WTC11 (cell line): ENCODE results near the gene C22orf31. TPM values are rescaled to one million over a fixed set of nuclear protein-coding genes. Genes with fewer than 3 reads are reported as not detected.

Source experiments
- ATAC-seq: fragments of 200-7000 bp; cut with Tn5 transposase; 2 replicates; pipeline ENCODE4 v1.10.0; 2021; ENCODE audit warnings: mild to moderate bottlenecking, moderate library complexity
- CTCF ChIA-PET: fragments of 300-600 bp; sonication (Branson Sonifier 250); formaldehyde crosslinking; loops from one replicate; lab custom pipeline; 2021; ENCODE audit warnings: antibody characterized with exemption; lab: Charles Lee
- POLR2A ChIA-PET: fragments of 350-600 bp; sonication (Branson Sonifier 250); formaldehyde crosslinking; loops from one replicate; lab custom pipeline; 2021; ENCODE audit warnings: antibody characterized with exemption; lab: Charles Lee
- DNase-seq: peaks from one replicate; pipeline ENCODE4 v3.0.0; 2021; ENCODE audit warnings: low spot score
- H3K27ac Mint-ChIP-seq: 2 replicates; pipeline ENCODE4 v1.8.0; 2021; ENCODE audit warnings: mixed read lengths
- H3K27me3 Mint-ChIP-seq: 2 replicates; pipeline ENCODE4 v1.8.0; 2021; ENCODE audit warnings: low read depth, mild to moderate bottlenecking, moderate library complexity, mixed read lengths
- H3K36me3 Mint-ChIP-seq: 2 replicates; pipeline ENCODE4 v1.8.0; 2021; ENCODE audit warnings: mixed read lengths
- H3K4me1 Mint-ChIP-seq: 2 replicates; pipeline ENCODE4 v1.8.0; 2022; ENCODE audit warnings: mixed read lengths
- H3K4me3 Mint-ChIP-seq: 2 replicates; pipeline ENCODE4 v1.8.0; 2021; ENCODE audit warnings: mild to moderate bottlenecking, moderate library complexity, mixed read lengths
- H3K9me3 Mint-ChIP-seq: 2 replicates; pipeline ENCODE4 v1.8.0; 2021; ENCODE audit warnings: mixed read lengths
- AR ChIP-seq: fragments of 250-450 bp; sonication (Bioruptor Pico); IDR thresholded peaks from 2 replicates; pipeline ENCODE4 v1.9.0; 2021; ENCODE audit warnings: mild to moderate bottlenecking
- ATF6 ChIP-seq: sonication (generic); formaldehyde crosslinking; IDR thresholded peaks from 2 replicates; pipeline ENCODE4 v1.8.1; 2023; ENCODE audit warnings: mild to moderate bottlenecking, missing genetic modification reagents
- E2F1 ChIP-seq: sonication (generic); formaldehyde crosslinking; IDR thresholded peaks from 2 replicates; pipeline ENCODE4 v1.8.0; 2022; ENCODE audit warnings: mild to moderate bottlenecking, missing genetic modification reagents
- E2F5 ChIP-seq: sonication (generic); formaldehyde crosslinking; IDR thresholded peaks from 2 replicates; pipeline ENCODE4 v1.8.1; 2022; ENCODE audit warnings: mild to moderate bottlenecking, moderate library complexity, missing genetic modification reagents
- GTF2I ChIP-seq: fragments of 250-450 bp; sonication (Bioruptor Pico); conservative IDR thresholded peaks from 2 replicates; pipeline ENCODE4 v1.4.0; 2021; ENCODE audit warnings: mild to moderate bottlenecking
- SMAD3 ChIP-seq: sonication (generic); formaldehyde crosslinking; IDR thresholded peaks from 2 replicates; pipeline ENCODE4 v1.8.0; 2022; ENCODE audit warnings: missing genetic modification reagents, mild to moderate bottlenecking, borderline replicate concordance
- SP1 ChIP-seq: sonication (generic); formaldehyde crosslinking; conservative IDR thresholded peaks from 2 replicates; pipeline ENCODE4 v1.8.1; 2022; ENCODE audit warnings: missing genetic modification reagents
- STAT6 ChIP-seq: sonication (generic); formaldehyde crosslinking; conservative IDR thresholded peaks from 2 replicates; pipeline ENCODE4 v1.8.1; 2023; ENCODE audit warnings: mild to moderate bottlenecking, low read depth, missing genetic modification reagents, moderate library complexity
- TCF7 ChIP-seq: sonication (generic); formaldehyde crosslinking; IDR thresholded peaks from 2 replicates; pipeline ENCODE4 v1.8.0; 2022; ENCODE audit warnings: mild to moderate bottlenecking, low read depth, missing genetic modification reagents, moderate library complexity
- USF2 ChIP-seq: sonication (generic); formaldehyde crosslinking; IDR thresholded peaks from 2 replicates; pipeline ENCODE4 v1.8.1; 2023; ENCODE audit warnings: mild to moderate bottlenecking, missing genetic modification reagents, moderate library complexity
- ZNF121 ChIP-seq: sonication (generic); formaldehyde crosslinking; IDR thresholded peaks from 2 replicates; pipeline ENCODE4 v1.8.0; 2023; ENCODE audit warnings: missing genetic modification reagents
- ZNF138 ChIP-seq: sonication (generic); formaldehyde crosslinking; conservative IDR thresholded peaks from 2 replicates; pipeline ENCODE4 v1.8.1; 2022; ENCODE audit warnings: mild to moderate bottlenecking, moderate library complexity, missing genetic modification reagents
- ZNF317 ChIP-seq: sonication (generic); formaldehyde crosslinking; IDR thresholded peaks from 2 replicates; pipeline ENCODE4 v1.8.1; 2023; ENCODE audit warnings: low read depth, mild to moderate bottlenecking, moderate library complexity, missing genetic modification reagents, borderline replicate concordance
- total RNA-seq: library from RNA; stranded (reverse); gene quantifications from 3 replicates; pipeline ENCODE4 v1.2.3, GENCODE V29; 2021

C22orf31 gene
- total RNA-seq, 1 experiment from 2014 or later = not detected

- Mint-ChIP-seq H3K36me3 (no peaks in the 10 kb centered on the region), H3K27ac (no peak overlapping the region), H3K4me3 (peak overlapping the region; percentile 65), H3K27me3 (peaks cover 65% of the 10 kb centered on the region), H3K4me1 (peaks cover 20% of the 10 kb centered on the region), H3K9me3 (no peaks in the 10 kb centered on the region)
- ATAC-seq = peak; percentile 90
- POLR2A ChIA-PET = no interaction called here
- CTCF ChIA-PET = interaction anchor here (0.5 to 2.5 kb wide), 6 partner anchors 10 to 173 kb away, joined by 4 to 21 read pairs (median 6); partner anchors contain the start of gene C22orf31
- peak; percentile 99 for DNase-seq
- TF ChIP-seq GTF2I = peak; percentile 65; the same call in 1 of the 2 replicates
- TF ChIP-seq SP1 = peak; percentile 51; the same call in 1 of the 2 replicates
- no peak for TF ChIP-seq USF2 (CRISPR knock-in tag)
- TF ChIP-seq ZNF121 (CRISPR knock-in tag) = peak; percentile 61; the same call in 1 of the 2 replicates
- TF ChIP-seq SMAD3 (CRISPR knock-in tag) = no peak
- no peak for TF ChIP-seq STAT6 (CRISPR knock-in tag)
- no peak for TF ChIP-seq ZNF138 (CRISPR knock-in tag)
- TF ChIP-seq AR (CRISPR knock-in tag) = no peak
- TF ChIP-seq ATF6 (CRISPR knock-in tag) = no peak
- no peak for TF ChIP-seq TCF7 (CRISPR knock-in tag)
Measured at GRCh38 chr22:29072193-29072978, 10.8 kb upstream of the C22orf31 start.

- Mint-ChIP-seq H3K36me3 (no peaks in the 10 kb centered on the region), H3K4me3 (peak overlapping the region; percentile 65), H3K4me1 (peaks cover 20% of the 10 kb centered on the region), H3K9me3 (no peaks in the 10 kb centered on the region), H3K27me3 (peaks cover 65% of the 10 kb centered on the region), H3K27ac (no peak overlapping the region)
- CTCF ChIA-PET = interaction anchor here (1.5 to 2.5 kb wide), 2 partner anchors 12 to 83 kb away, joined by 7 to 21 read pairs; no protein-coding TSS in a partner anchor
- POLR2A ChIA-PET = no interaction called here
- ATAC-seq = peak; percentile 13
- TF ChIP-seq ZNF317 = no peak
- no peak for TF ChIP-seq E2F1 (CRISPR knock-in tag)
- no peak for TF ChIP-seq ZNF121 (CRISPR knock-in tag)
- 0 out of 2 replicates have a peak, but pooled peaks have one; percentile 30 for TF ChIP-seq E2F5 (CRISPR knock-in tag)
- no peak for TF ChIP-seq SMAD3 (CRISPR knock-in tag)
- DNase-seq = peak; percentile 77
Measured at GRCh38 chr22:29071261-29072045, 9.8 kb upstream of the C22orf31 start.
